GM23248 (cell line): ENCODE measurements around the gene ACOT11.

Source experiments
- EZH2 ChIP-seq: fragments of 200-600 bp; sonication (generic); IDR thresholded peaks from 2 replicates; pipeline ENCODE4 v1.6.1; 2018; ENCODE audit warnings: antibody characterized with exemption, mild to moderate bottlenecking; ENCODE audit not compliant: insufficient read depth, poor library complexity, severe bottlenecking
- EZH2phosphoT487 ChIP-seq: fragments of 200-600 bp; sonication (generic); IDR thresholded peaks from 2 replicates; pipeline ENCODE4 v1.6.1; 2018; ENCODE audit warnings: antibody characterized with exemption, moderate library complexity, mild to moderate bottlenecking, low read depth; ENCODE audit not compliant: insufficient read depth

DNA sequence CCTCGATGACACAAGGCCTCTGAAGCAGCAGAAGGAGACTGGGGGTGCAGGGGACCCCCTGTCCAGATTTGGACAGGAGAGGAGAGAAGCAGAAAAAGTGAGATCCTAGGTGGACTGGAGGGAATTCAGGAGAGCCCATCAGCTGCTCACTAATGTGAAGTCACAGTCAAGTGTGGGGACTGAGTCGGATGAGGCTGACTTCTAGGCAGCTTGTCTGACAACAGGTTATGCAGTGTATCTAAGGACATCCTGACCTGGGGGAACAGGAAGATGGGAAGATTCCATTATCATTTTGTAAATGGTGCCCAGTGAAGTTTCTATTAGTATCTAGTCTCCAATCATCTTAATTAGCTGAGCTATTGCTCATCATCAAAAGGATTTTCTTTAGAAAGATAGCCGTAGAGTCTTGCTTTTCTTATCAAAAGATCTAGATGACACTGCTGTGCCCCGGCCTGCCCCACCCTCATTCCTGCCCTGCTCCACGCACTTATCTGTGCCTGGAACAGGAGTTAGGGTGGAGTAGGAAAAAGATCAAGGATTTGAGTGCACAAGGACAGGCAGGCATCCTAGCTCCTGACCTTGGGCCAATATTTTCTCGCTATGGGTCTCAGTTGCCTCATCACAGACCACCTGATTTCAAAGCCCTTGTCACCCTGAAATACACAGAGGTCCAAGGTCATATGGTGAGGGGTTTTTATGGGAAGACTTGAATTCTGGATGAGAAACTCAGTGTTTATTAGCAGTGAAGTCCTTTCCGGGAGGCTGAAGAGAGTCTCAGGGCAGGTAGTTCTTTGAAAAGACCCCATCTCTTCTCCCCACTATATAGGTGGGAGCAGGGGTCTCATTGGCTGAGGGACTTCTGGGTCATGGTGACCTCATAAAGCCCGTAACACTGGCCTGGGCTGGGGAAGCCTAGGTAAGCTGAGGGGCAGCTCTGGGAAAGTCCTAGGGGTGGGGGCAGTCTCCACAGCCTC lies 93.1 kb downstream of the ACOT11 start, which contains the start of gene MROH7:
- no peak for TF ChIP-seq EZH2
- TF ChIP-seq EZH2phosphoT487: no peak
